ENCODE results near the gene RPA1. TPM values are rescaled to one million over a fixed set of nuclear protein-coding genes. Genes with fewer than 3 reads are reported as not detected.

Gene RPA1
- total RNA-seq, 2 experiments from 2014 or later = 38.6 to 38.7 TPM

DNA sequence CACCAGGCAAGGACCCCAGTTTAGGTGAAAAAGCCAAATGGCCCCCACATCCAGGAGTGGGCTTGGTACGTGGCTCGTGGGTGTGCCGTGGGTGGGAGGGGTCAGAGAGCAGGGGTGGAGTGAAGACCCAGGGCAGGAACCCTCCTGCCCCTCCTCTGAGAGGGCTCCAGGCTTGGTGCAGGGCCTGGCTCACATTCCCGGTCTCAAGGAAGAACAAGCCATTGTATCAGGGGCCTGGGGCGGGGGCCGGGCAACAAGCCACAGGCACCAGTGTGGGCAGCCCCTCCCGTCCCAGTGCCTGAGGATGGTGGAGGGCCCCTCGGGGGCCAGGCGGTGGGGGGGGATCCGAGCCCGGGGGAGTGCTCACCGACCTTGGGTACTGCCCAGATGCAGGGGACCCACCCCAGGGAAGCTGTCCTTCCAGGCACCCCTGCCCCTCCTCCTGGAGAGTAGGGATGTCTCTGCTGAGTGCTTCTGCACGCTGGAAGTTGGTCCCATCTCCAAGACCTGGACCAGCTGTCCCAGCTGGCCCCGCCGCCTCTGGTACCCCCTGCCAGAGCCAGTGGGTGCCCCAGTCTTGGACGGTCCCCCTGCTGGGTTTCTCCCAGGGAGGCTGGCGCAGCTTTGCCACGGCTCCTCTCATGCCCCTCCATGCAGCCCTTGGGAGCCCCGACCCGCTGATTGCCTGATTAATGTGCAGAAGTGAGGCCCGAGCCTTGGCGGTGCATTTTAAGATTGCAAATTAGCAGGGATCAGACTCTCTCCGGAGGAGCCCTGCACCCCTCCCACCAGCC lies 111.7 kb downstream of the RPA1 start:
- POLR2A ChIA-PET = no interaction called here

DNA sequence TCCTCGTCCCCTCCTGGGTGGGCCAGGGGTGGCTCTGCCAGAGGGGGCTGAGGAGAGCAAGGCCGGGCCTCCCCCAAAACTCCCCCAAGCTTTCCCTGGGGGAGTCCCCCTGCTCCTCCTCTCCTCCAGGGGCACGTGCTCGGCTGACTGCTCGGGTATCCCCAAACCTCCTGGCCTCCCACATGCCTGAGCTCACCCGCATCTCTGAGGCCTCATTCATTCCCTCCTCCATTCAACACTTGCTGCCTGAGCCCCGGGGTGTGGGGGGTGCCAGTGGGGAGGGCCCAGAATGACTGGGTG lies 112.2 kb downstream of the RPA1 start:
- no peaks in the 10 kb centered on the region for H3K36me3 Mint-ChIP-seq (ENCODE audit: low read depth)
- H3K4me3 Mint-ChIP-seq = no peak overlapping the region
- no peaks in the 10 kb centered on the region for H3K4me1 Mint-ChIP-seq (ENCODE audit: low read depth)
- peaks cover 0 to 3% of the 10 kb centered on the region in 2 experiments for H3K9me3 ChIP-seq (ENCODE audit: control insufficient read depth in 1 of 2, insufficient read depth in 1 of 2, low read length in 2 of 2)
- ChIA-PET POLR2A (no interaction called here), CTCF (no interaction called here)
- no peaks in the 10 kb centered on the region for H3K9me3 Mint-ChIP-seq
- no peaks in the 10 kb centered on the region for H3K27me3 Mint-ChIP-seq
- no peaks in the 10 kb centered on the region for H3K36me3 ChIP-seq (ENCODE audit: insufficient read depth, low read length)
- no peaks in the 10 kb centered on the region for H3K27me3 ChIP-seq (ENCODE audit: control insufficient read depth in 1 of 2, insufficient read depth in 2 of 2, low read length in 2 of 2)
- no peak overlapping the region for H3K27ac Mint-ChIP-seq
- TF ChIP-seq, protein P1, sequence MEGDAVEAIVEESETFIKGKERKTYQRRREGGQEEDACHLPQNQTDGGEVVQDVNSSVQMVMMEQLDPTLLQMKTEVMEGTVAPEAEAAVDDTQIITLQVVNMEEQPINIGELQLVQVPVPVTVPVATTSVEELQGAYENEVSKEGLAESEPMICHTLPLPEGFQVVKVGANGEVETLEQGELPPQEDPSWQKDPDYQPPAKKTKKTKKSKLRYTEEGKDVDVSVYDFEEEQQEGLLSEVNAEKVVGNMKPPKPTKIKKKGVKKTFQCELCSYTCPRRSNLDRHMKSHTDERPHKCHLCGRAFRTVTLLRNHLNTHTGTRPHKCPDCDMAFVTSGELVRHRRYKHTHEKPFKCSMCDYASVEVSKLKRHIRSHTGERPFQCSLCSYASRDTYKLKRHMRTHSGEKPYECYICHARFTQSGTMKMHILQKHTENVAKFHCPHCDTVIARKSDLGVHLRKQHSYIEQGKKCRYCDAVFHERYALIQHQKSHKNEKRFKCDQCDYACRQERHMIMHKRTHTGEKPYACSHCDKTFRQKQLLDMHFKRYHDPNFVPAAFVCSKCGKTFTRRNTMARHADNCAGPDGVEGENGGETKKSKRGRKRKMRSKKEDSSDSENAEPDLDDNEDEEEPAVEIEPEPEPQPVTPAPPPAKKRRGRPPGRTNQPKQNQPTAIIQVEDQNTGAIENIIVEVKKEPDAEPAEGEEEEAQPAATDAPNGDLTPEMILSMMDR (IDR thresholded peaks at IDR 0.05) = no peak
- no peaks in the 10 kb centered on the region for H3K4me1 ChIP-seq (ENCODE audit: insufficient read depth, low read length)
- ATAC-seq (ENCODE audit: poor library complexity) = no peak
- intact Hi-C loops (cut with DNase I, micrococcal nuclease) = no loop called here
- H3K27ac ChIP-seq (ENCODE audit: low read depth in 1 of 2, low read length in 2 of 2) = no peak overlapping the region
- no peak for DNase-seq
- H3K4me3 ChIP-seq (ENCODE audit: low read length) = no peak overlapping the region

More for the DNA sequence above, 111.7 kb downstream of the RPA1 start:
- Histone ChIP-seq H3K4me3 (ENCODE audit: low read length) (no peak overlapping the region), H3K27ac (ENCODE audit: low read depth in 1 of 2, low read length in 2 of 2) (no peak overlapping the region), H3K9me3 (ENCODE audit: control insufficient read depth in 1 of 2, insufficient read depth in 1 of 2, low read length in 2 of 2) (peaks cover 0 to 3% of the 10 kb centered on the region in 2 experiments), H3K36me3 (ENCODE audit: insufficient read depth, low read length) (no peaks in the 10 kb centered on the region), H3K27me3 (ENCODE audit: control insufficient read depth in 1 of 2, insufficient read depth in 2 of 2, low read length in 2 of 2) (no peaks in the 10 kb centered on the region), H3K4me1 (ENCODE audit: insufficient read depth, low read length) (no peaks in the 10 kb centered on the region)
- DNase-seq (no peak), ATAC-seq (ENCODE audit: poor library complexity) (no peak)
- Mint-ChIP-seq H3K4me3 (no peak overlapping the region), H3K4me1 (ENCODE audit: low read depth) (no peaks in the 10 kb centered on the region), H3K9me3 (no peaks in the 10 kb centered on the region), H3K27me3 (no peaks in the 10 kb centered on the region), H3K36me3 (ENCODE audit: low read depth) (no peaks in the 10 kb centered on the region), H3K27ac (no peak overlapping the region)
- TF ChIP-seq, protein P1 (IDR thresholded peaks at IDR 0.05) = no peak
- CTCF ChIA-PET = no interaction called here
- intact Hi-C loops (cut with DNase I, micrococcal nuclease) = no loop called here

DNA sequence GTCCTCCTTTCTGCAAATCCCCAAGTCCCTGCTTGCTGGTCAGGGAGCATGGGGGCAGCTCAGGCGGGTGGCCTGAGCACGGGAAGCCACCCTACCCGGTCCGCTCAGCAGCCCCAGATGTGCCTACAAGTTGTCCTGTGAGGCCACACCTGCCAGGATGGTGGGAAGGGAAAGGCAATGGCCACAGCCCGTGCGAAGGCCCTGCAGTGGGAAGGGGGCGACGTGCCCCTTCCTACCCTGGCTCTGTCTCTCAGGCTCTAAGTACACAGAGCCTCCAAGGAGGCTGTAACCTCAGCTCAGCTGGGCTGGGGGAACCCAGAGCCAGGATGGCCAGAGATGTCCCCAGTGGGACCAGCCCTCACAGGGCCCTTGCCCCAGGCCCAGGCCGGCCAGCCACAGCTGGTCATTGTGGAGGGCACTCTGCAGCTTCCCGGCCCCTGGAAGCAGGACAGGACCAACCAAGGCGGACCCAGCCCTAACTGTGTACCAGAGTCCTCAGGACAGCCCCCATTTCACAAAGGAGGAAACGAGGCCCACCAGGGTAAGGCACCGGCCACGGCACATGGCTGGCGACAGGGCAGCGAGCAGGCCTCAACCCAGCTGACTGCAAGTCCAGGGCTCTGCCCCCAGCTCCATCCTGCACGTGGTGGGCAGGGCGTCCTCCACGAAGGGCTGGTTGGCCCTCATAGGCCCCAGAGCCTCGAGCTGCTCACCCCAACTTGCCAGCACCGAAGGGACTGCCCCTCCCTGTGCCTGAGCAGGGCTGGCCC lies 113.0 kb downstream of the RPA1 start:
- no peak for DNase-seq
- Mint-ChIP-seq H3K36me3 (ENCODE audit: low read depth) (no peaks in the 10 kb centered on the region), H3K9me3 (no peaks in the 10 kb centered on the region), H3K4me1 (ENCODE audit: low read depth) (no peaks in the 10 kb centered on the region), H3K27ac (no peak overlapping the region), H3K4me3 (no peak overlapping the region), H3K27me3 (no peaks in the 10 kb centered on the region)
- Histone ChIP-seq H3K9me3 (ENCODE audit: control insufficient read depth in 1 of 2, insufficient read depth in 1 of 2, low read length in 2 of 2) (peaks cover 0 to 3% of the 10 kb centered on the region in 2 experiments), H3K4me3 (ENCODE audit: low read length) (no peak overlapping the region), H3K27ac (ENCODE audit: low read depth in 1 of 2, low read length in 2 of 2) (no peak overlapping the region), H3K36me3 (ENCODE audit: insufficient read depth, low read length) (no peaks in the 10 kb centered on the region), H3K4me1 (ENCODE audit: insufficient read depth, low read length) (no peaks in the 10 kb centered on the region), H3K27me3 (ENCODE audit: control insufficient read depth in 1 of 2, insufficient read depth in 2 of 2, low read length in 2 of 2) (no peaks in the 10 kb centered on the region)
- CTCF ChIA-PET = no interaction called here
- intact Hi-C loops (cut with DNase I, micrococcal nuclease) = no loop called here
- ATAC-seq (ENCODE audit: poor library complexity) = no peak
- TF ChIP-seq, protein P1 (IDR thresholded peaks at IDR 0.05) = no peak
- POLR2A ChIA-PET = no interaction called here

All from CD4-positive, alpha-beta T cell (primary cell).